GM21529 (cell line): ENCODE data around the gene RPAP2.

Source experiments
- ATAC-seq: cut with Tn5 transposase; IDR thresholded peaks from one replicate; pipeline ENCODE4 v1.9.1; 2021; ENCODE audit not compliant: unreplicated experiment

The RPAP2 gene

GRCh38 chr1:92445865-92446264 is 147.0 kb downstream of the RPAP2 start:
- no peak for ATAC-seq

GRCh38 chr1:92446546-92446945 is 147.7 kb downstream of the RPAP2 start:
- no peak for ATAC-seq

GRCh38 chr1:92447033-92447681 is 148.3 kb downstream of the RPAP2 start:
- ATAC-seq = no peak

GRCh38 chr1:92447976-92448375 is 149.1 kb downstream of the RPAP2 start:
- no peak for ATAC-seq
